B cell (primary cell): ENCODE results near the gene BUD13. TPM values are rescaled to one million over a fixed set of nuclear protein-coding genes. Genes with fewer than 3 reads are reported as not detected.

Experiments used
- ATAC-seq: fragments of 200-7000 bp; cut with Tn5 transposase; one replicate; pipeline ENCODE4 v1.10.0; 2021; ENCODE audit warnings: low read depth, mild to moderate bottlenecking, moderate number of reproducible peaks, moderate library complexity
- CTCF ChIA-PET: fragments of 350-600 bp; sonication (Branson Sonifier 250); formaldehyde crosslinking; loops from one replicate; lab custom pipeline; 2021; ENCODE audit warnings: antibody characterized with exemption, inconsistent platforms; lab: Charles Lee
- POLR2A ChIA-PET: fragments of 350-600 bp; sonication (Branson Sonifier 250); formaldehyde crosslinking; loops from one replicate; lab custom pipeline; 2021; ENCODE audit warnings: antibody characterized with exemption; lab: Charles Lee
- DNase-seq: peaks from one replicate; pipeline ENCODE4 v3.0.0; 2013
- H2AFZ ChIP-seq: 2 replicates; pipeline ENCODE4 v1.6.1; 2012; ENCODE audit warnings: mild to moderate bottlenecking, low read depth, low read length; ENCODE audit not compliant: insufficient read depth, poor library complexity, severe bottlenecking
- H3K27ac ChIP-seq, 2 donors: 1 replicate in 1 of 2; 2 replicates in 1 of 2; pipeline ENCODE4 v1.5.1; 2012 to 2013; ENCODE audit warnings: low read length in 2 of 2, mild to moderate bottlenecking in 2 of 2, moderate library complexity in 1 of 2
- H3K27me3 ChIP-seq, 4 experiments: fragments of 200-600 bp in 1 of 4; sonication (generic) in 1 of 4; replicated peaks in 1 of 4; 1 replicate in 2 of 4; 2 replicates in 2 of 4; pipeline versions ENCODE4 v1.6.1 to v1.7.0; 2013 to 2016; ENCODE audit warnings: low read length in 3 of 4, mild to moderate bottlenecking in 2 of 4, mixed read lengths in 1 of 4, moderate library complexity in 1 of 4; ENCODE audit not compliant: insufficient read depth in 4 of 4, control insufficient read depth in 3 of 4; ENCODE audit errors: control extremely low read depth in 1 of 4
- H3K36me3 ChIP-seq, 2 experiments: replicated peaks in 1 of 2; 1 replicate in 1 of 2; 2 replicates in 1 of 2; pipeline versions ENCODE4 v1.6.1 to v1.7.1; 2013; ENCODE audit warnings: low read length in 1 of 2; ENCODE audit not compliant: insufficient read depth in 2 of 2, control insufficient read depth in 1 of 2; ENCODE audit errors: control extremely low read depth in 1 of 2, extremely low read depth in 1 of 2
- H3K4me1 ChIP-seq, 2 donors: fragments of 200-600 bp in 1 of 2; sonication (generic) in 1 of 2; 1 replicate in 1 of 2; 2 replicates in 1 of 2; pipeline versions ENCODE4 v1.5.1 to v1.6.1; 2013 to 2017; ENCODE audit warnings: low read length in 2 of 2; ENCODE audit not compliant: control insufficient read depth in 2 of 2, insufficient read depth in 2 of 2
- H3K4me2 ChIP-seq: replicated peaks from 2 replicates; pipeline ENCODE3; 2012; ENCODE audit warnings: mild to moderate bottlenecking, low read depth, low read length; ENCODE audit not compliant: poor library complexity, severe bottlenecking
- H3K4me3 ChIP-seq, 5 experiments: fragments of 200-600 bp in 1 of 5; sonication (generic) in 1 of 5; 1 replicate in 3 of 5; 2 replicates in 2 of 5; pipeline versions ENCODE4 v1.5.1 to v1.7.0; 2011 to 2016; ENCODE audit warnings: low read length in 4 of 5, mild to moderate bottlenecking in 4 of 5, low read depth in 2 of 5, control low read depth in 1 of 5, moderate library complexity in 1 of 5; ENCODE audit not compliant: insufficient read depth in 1 of 5; ENCODE audit errors: control extremely low read depth in 1 of 5, extremely low read depth in 1 of 5
- H3K79me2 ChIP-seq: fragments of 200-600 bp; sonication (generic); one replicate; pipeline ENCODE4 v1.6.0; 2016; ENCODE audit warnings: low read length; ENCODE audit not compliant: control insufficient read depth, insufficient read depth
- H3K9ac ChIP-seq: fragments of 200-600 bp; sonication (generic); 2 replicates; pipeline ENCODE4 v1.6.1; 2017; ENCODE audit warnings: mild to moderate bottlenecking, low read length, moderate library complexity
- H3K9me3 ChIP-seq, 3 donors: one replicate each; pipeline versions ENCODE4 v1.6.1 to v1.7.1; 2013; ENCODE audit warnings: low read length in 2 of 3; ENCODE audit not compliant: control insufficient read depth in 2 of 3, insufficient read depth in 1 of 3; ENCODE audit errors: control extremely low read depth in 1 of 3
- H4K20me1 ChIP-seq: 2 replicates; pipeline ENCODE4 v1.6.0; 2012; ENCODE audit warnings: mild to moderate bottlenecking, low read length; ENCODE audit not compliant: insufficient read depth, control insufficient read depth, poor library complexity, severe bottlenecking
- H3K27ac Mint-ChIP-seq: one replicate; pipeline ENCODE4 v1.8.0; 2021; ENCODE audit warnings: mixed read lengths
- H3K27me3 Mint-ChIP-seq: one replicate; pipeline ENCODE4 v1.8.0; 2021; ENCODE audit warnings: mixed read lengths
- H3K4me1 Mint-ChIP-seq: one replicate; pipeline ENCODE4 v1.8.0; 2021; ENCODE audit warnings: mixed read lengths
- H3K4me3 Mint-ChIP-seq: one replicate; pipeline ENCODE4 v1.8.0; 2021; ENCODE audit warnings: mixed read lengths
- H3K9me3 Mint-ChIP-seq: one replicate; pipeline ENCODE4 v1.8.0; 2022; ENCODE audit warnings: mixed read lengths; ENCODE audit not compliant: insufficient read depth
- CTCF ChIP-seq: fragments of 200-600 bp; IDR thresholded peaks from one replicate; pipeline ENCODE4 v1.8.0; 2022; ENCODE audit warnings: antibody characterized with exemption, mild to moderate bottlenecking
- EZH2 ChIP-seq: IDR thresholded peaks from 2 replicates; pipeline ENCODE4 v1.6.1; 2012; ENCODE audit warnings: borderline replicate concordance, low read depth, mild to moderate bottlenecking, moderate library complexity, low read length; ENCODE audit not compliant: insufficient read depth, poor library complexity, severe bottlenecking
- WGBS: methylation state at CpG from one replicate; pipeline ENCODE4 v1.1.5; 2013; ENCODE audit warnings: missing lambda C conversion rate; ENCODE audit not compliant: insufficient coverage; 5-methylcytosine and 5-hydroxymethylcytosine counted together
- intact Hi-C: fragments of 100-400 bp; cut with micrococcal nuclease; formaldehyde crosslinking; loops from one replicate; pipeline ENCODE4 v1.10.0; 2022
- polyA plus RNA-seq: library from polyadenylated mRNA; depleted of rRNA; stranded (reverse); fragments of >200 nt; gene quantifications from 2 replicates; pipeline ENCODE4 v1.2.3, GENCODE V29; 2012
- total RNA-seq, 2 donors: library from RNA; stranded (reverse); fragments of 120-200 nt in 1 of 2; gene quantifications; 1 replicate in 1 of 2; 2 replicates in 1 of 2; pipeline versions ENCODE4 v1.2.3 to v1.2.4, GENCODE V29; 2013 to 2022

Gene BUD13
- total and polyA plus RNA-seq, 2 donors (not counting 1 experiment from before 2014, with no cell fraction given), result 14.1 to 24.2 TPM

GRCh38 chr11:116702772-116703385, 69.9 kb downstream of the BUD13 start:
- TF ChIP-seq EZH2 (no peak), CTCF (no peak)
- H3K27ac Mint-ChIP-seq, result no peak overlapping the region
- ChIA-PET CTCF (interaction anchor here (1.8 kb wide), 1 partner anchor 11 kb away, joined by 7 read pairs; no protein-coding TSS in a partner anchor), POLR2A (no interaction called here)
- Histone ChIP-seq H3K4me1 (no peaks in the 10 kb centered on the region), H3K4me3 (no peak overlapping the region), H2AFZ (no peak overlapping the region), H3K36me3 (no peaks in the 10 kb centered on the region), H3K9me3 (no peaks in the 10 kb centered on the region), H3K27me3 (no peaks in the 10 kb centered on the region), H3K9ac (no peak overlapping the region), H3K27ac (no peak overlapping the region), H3K79me2 (no peaks in the 10 kb centered on the region), H4K20me1 (no peaks in the 10 kb centered on the region), H3K4me2 (no peak overlapping the region)
- H3K9me3 Mint-ChIP-seq, result no peaks in the 10 kb centered on the region
- intact Hi-C loops, result no loop called here
- no peak overlapping the region for H3K4me3 Mint-ChIP-seq
- H3K27me3 Mint-ChIP-seq, result peaks cover 25% of the 10 kb centered on the region
- no peaks in the 10 kb centered on the region for H3K4me1 Mint-ChIP-seq
- ATAC-seq, result no peak
- no peak for DNase-seq
- 77% methylated on average over 6 of the region's 8 CpGs for WGBS

- no peak overlapping the region for H3K9ac ChIP-seq
- Mint-ChIP-seq H3K27me3 (peaks cover 26% of the 10 kb centered on the region), H3K27ac (no peak overlapping the region), H3K9me3 (no peaks in the 10 kb centered on the region), H3K4me3 (no peak overlapping the region), H3K4me1 (no peaks in the 10 kb centered on the region)
- intact Hi-C loops, result no loop called here
- ChIA-PET CTCF (interaction anchor here (1.8 kb wide), 1 partner anchor 10 kb away, joined by 7 read pairs; no protein-coding TSS in a partner anchor), POLR2A (no interaction called here)
- H3K27me3 ChIP-seq, result no peaks in the 10 kb centered on the region
- H3K9me3 ChIP-seq, result no peaks in the 10 kb centered on the region
- ATAC-seq (no peak), DNase-seq (no peak)
- WGBS, result 83% methylated on average over 1 of the region's 2 CpGs
- H3K36me3 ChIP-seq, result no peaks in the 10 kb centered on the region
- no peak for TF ChIP-seq EZH2
- no peak for TF ChIP-seq CTCF
- H3K4me3 ChIP-seq, result no peak overlapping the region
- H3K79me2 ChIP-seq, result no peaks in the 10 kb centered on the region
- H3K4me2 ChIP-seq, result no peak overlapping the region
- no peaks in the 10 kb centered on the region for H3K4me1 ChIP-seq
- H3K27ac ChIP-seq, result no peak overlapping the region
- no peaks in the 10 kb centered on the region for H4K20me1 ChIP-seq
- no peak overlapping the region for H2AFZ ChIP-seq
Observed at GRCh38 chr11:116701876-116702275, 70.9 kb downstream of the BUD13 start.
